ENCODE results near the gene COX19. TPM values are rescaled to one million over a fixed set of nuclear protein-coding genes. Genes with fewer than 3 reads are reported as not detected.

The COX19 gene
- total RNA-seq, 1 experiment from 2014 or later = 14.4 TPM

DNA sequence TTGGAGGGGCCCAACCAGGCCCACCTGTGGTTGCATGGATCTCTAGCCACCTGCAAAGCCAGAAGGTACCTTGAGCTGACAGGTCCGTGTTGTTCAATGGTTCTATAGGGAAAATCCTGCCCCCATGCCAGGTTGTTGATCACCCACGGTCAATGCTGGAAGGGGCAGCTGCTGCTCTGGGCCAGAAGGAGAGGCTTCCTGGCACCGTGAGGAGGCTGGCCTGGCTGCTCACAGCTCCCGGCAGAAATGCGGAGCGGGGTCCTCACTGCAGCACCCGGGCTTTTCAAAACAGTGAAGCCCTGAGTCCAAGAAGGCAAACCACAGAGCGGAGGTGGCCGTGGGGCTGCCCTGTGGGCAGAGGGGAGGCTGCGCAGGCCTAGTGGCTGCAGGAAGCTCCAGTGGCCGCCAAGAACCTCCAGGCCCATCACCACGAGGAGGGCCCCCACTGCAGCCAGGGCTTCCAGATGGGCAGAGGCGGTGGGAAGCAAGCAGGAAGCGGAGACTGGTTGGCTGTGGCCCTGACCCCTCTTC lies 44.0 kb upstream of the COX19 start:
- no TSS peak for BruUV-seq (replicated peaks)
- DNase-seq (ENCODE audit: low read depth, low spot score) (no peak), ATAC-seq (0 out of 2 replicates have a peak, but pooled peaks have one; percentile 6)
- TF ChIP-seq TCF7L2 (IDR thresholded peaks at IDR 0.05; ENCODE audit: low read depth, low read length) (no peak), SIN3A (IDR thresholded peaks at IDR 0.05; ENCODE audit: borderline replicate concordance, insufficient read depth, low read depth, low read length) (no peak), POLR2AphosphoS5 (IDR thresholded peaks at IDR 0.05; ENCODE audit: low read depth, low read length) (no peak)
- TF ChIP-seq, protein P1, sequence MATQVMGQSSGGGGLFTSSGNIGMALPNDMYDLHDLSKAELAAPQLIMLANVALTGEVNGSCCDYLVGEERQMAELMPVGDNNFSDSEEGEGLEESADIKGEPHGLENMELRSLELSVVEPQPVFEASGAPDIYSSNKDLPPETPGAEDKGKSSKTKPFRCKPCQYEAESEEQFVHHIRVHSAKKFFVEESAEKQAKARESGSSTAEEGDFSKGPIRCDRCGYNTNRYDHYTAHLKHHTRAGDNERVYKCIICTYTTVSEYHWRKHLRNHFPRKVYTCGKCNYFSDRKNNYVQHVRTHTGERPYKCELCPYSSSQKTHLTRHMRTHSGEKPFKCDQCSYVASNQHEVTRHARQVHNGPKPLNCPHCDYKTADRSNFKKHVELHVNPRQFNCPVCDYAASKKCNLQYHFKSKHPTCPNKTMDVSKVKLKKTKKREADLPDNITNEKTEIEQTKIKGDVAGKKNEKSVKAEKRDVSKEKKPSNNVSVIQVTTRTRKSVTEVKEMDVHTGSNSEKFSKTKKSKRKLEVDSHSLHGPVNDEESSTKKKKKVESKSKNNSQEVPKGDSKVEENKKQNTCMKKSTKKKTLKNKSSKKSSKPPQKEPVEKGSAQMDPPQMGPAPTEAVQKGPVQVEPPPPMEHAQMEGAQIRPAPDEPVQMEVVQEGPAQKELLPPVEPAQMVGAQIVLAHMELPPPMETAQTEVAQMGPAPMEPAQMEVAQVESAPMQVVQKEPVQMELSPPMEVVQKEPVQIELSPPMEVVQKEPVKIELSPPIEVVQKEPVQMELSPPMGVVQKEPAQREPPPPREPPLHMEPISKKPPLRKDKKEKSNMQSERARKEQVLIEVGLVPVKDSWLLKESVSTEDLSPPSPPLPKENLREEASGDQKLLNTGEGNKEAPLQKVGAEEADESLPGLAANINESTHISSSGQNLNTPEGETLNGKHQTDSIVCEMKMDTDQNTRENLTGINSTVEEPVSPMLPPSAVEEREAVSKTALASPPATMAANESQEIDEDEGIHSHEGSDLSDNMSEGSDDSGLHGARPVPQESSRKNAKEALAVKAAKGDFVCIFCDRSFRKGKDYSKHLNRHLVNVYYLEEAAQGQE (IDR thresholded peaks at IDR 0.05; ENCODE audit: insufficient read depth in 1 of 2, low read depth in 2 of 2, low read length in 1 of 2) = no peak
- TF ChIP-seq, protein P2, sequence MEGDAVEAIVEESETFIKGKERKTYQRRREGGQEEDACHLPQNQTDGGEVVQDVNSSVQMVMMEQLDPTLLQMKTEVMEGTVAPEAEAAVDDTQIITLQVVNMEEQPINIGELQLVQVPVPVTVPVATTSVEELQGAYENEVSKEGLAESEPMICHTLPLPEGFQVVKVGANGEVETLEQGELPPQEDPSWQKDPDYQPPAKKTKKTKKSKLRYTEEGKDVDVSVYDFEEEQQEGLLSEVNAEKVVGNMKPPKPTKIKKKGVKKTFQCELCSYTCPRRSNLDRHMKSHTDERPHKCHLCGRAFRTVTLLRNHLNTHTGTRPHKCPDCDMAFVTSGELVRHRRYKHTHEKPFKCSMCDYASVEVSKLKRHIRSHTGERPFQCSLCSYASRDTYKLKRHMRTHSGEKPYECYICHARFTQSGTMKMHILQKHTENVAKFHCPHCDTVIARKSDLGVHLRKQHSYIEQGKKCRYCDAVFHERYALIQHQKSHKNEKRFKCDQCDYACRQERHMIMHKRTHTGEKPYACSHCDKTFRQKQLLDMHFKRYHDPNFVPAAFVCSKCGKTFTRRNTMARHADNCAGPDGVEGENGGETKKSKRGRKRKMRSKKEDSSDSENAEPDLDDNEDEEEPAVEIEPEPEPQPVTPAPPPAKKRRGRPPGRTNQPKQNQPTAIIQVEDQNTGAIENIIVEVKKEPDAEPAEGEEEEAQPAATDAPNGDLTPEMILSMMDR (IDR thresholded peaks at IDR 0.05) = no peak
- Histone ChIP-seq H3K27ac (ENCODE audit: low read length) (no peak overlapping the region), H3K27me3 (ENCODE audit: control insufficient read depth, insufficient read depth, low read length) (no peaks in the 10 kb centered on the region), H3K36me3 (ENCODE audit: control insufficient read depth, insufficient read depth, low read length) (no peaks in the 10 kb centered on the region), H3K9me3 (ENCODE audit: control insufficient read depth, insufficient read depth, low read depth, low read length) (no peaks in the 10 kb centered on the region), H3K4me1 (ENCODE audit: control insufficient read depth, insufficient read depth, low read length) (peaks cover 5% of the 10 kb centered on the region; the same call in 1 of the 2 replicates), H3K4me3 (ENCODE audit: low read depth in 2 of 2, low read length in 2 of 2) (no peak overlapping the region)
- CTCF ChIA-PET = interaction anchor here (0.5 to 2.8 kb wide), 3 partner anchors 24 to 46 kb away, joined by 3 to 13 read pairs (median 6); no protein-coding TSS in a partner anchor
- in situ Hi-C loops (cut with HindIII; ENCODE audit: low pct_unique_long_range_greater_than_20kb, low sequenced_read_pairs) (no loop called here), intact Hi-C loops (cut with micrococcal nuclease; ENCODE audit: unreplicated experiment) (no loop called here)
- POLR2A ChIA-PET = no interaction called here

DNA sequence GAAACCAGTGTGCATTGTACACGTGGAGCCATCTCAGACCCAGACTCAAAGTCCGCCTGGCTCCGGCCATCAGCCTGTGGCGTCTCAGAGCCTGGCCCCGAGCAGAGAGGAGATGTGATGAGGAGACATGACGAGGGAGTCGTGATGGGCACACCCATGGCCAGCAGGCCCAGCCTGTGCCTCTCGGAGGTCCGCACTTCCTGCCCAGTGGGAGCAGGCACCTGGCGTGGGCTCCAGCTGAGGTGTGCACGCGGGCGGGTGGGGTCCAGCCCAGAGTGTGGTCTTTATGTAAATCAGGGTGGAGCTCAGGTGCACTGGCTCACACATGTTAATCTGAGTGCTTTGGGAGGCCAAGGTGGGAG lies 43.0 kb upstream of the COX19 start:
- POLR2A ChIA-PET = interaction anchor here (0.6 kb wide), 1 partner anchor 43 kb away, joined by 9 read pairs; the partner anchor contains the start of gene COX19

More for the DNA sequence above, 43.0 kb upstream of the COX19 start:
- DNase-seq (ENCODE audit: low read depth, low spot score) (no peak), ATAC-seq (no peak)
- H3K27ac ChIP-seq (ENCODE audit: low read length) = no peak overlapping the region
- no peak for TF ChIP-seq SIN3A (IDR thresholded peaks at IDR 0.05; ENCODE audit: borderline replicate concordance, insufficient read depth, low read depth, low read length)
- TF ChIP-seq, protein P2 (IDR thresholded peaks at IDR 0.05) = no peak
- no peak for TF ChIP-seq POLR2AphosphoS5 (IDR thresholded peaks at IDR 0.05; ENCODE audit: low read depth, low read length)
- TF ChIP-seq, protein P1 (IDR thresholded peaks at IDR 0.05; ENCODE audit: insufficient read depth in 1 of 2, low read depth in 2 of 2, low read length in 1 of 2) = no peak
- no peak for TF ChIP-seq TCF7L2 (IDR thresholded peaks at IDR 0.05; ENCODE audit: low read depth, low read length)
- H3K4me1 ChIP-seq (ENCODE audit: control insufficient read depth, insufficient read depth, low read length) = peaks cover 5% of the 10 kb centered on the region; the same call in 1 of the 2 replicates
- H3K36me3 ChIP-seq (ENCODE audit: control insufficient read depth, insufficient read depth, low read length) = no peaks in the 10 kb centered on the region
- in situ Hi-C loops (cut with HindIII; ENCODE audit: low pct_unique_long_range_greater_than_20kb, low sequenced_read_pairs) = no loop called here
- no peaks in the 10 kb centered on the region for H3K27me3 ChIP-seq (ENCODE audit: control insufficient read depth, insufficient read depth, low read length)
- BruUV-seq (replicated peaks) = no TSS peak
- H3K9me3 ChIP-seq (ENCODE audit: control insufficient read depth, insufficient read depth, low read depth, low read length) = no peaks in the 10 kb centered on the region
- H3K4me3 ChIP-seq (ENCODE audit: low read depth in 2 of 2, low read length in 2 of 2) = no peak overlapping the region
- intact Hi-C loops (cut with micrococcal nuclease; ENCODE audit: unreplicated experiment) = no loop called here
- CTCF ChIA-PET = interaction anchor here (0.9 kb wide), 1 partner anchor 22 kb away, joined by 3 read pairs; no protein-coding TSS in a partner anchor

Measured in Panc1 (cell line).